Smooth muscle cell of trachea (primary cell): ENCODE results near the gene TAF7. TPM values are rescaled to one million over a fixed set of nuclear protein-coding genes. Genes with fewer than 3 reads are reported as not detected.

Source experiments
- total RNA-seq: library from RNA; depleted of rRNA; stranded (reverse); fragments of >200 nt; gene quantifications from 2 replicates; pipeline ENCODE4 v1.2.1, GENCODE V29; 2014

TAF7 gene, protein sequence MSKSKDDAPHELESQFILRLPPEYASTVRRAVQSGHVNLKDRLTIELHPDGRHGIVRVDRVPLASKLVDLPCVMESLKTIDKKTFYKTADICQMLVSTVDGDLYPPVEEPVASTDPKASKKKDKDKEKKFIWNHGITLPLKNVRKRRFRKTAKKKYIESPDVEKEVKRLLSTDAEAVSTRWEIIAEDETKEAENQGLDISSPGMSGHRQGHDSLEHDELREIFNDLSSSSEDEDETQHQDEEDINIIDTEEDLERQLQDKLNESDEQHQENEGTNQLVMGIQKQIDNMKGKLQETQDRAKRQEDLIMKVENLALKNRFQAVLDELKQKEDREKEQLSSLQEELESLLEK
- 70.8 and 74.8 TPM in 2 replicates for total RNA-seq

GRCh38 chr5:141320225-141321169 is at the start of gene TAF7:
TAF7 (minus strand) TSS chr5:141320784; CDS start chr5:141320044, 740 bp downstream.

GRCh38 chr5:141363952-141364660 is 43.5 kb upstream of the TAF7 start, which contains the start of gene PCDHGA5:
PCDHGA5 (plus strand) TSS chr5:141364162; CDS start chr5:141364331, 169 bp downstream.

GRCh38 chr5:141359790-141360426 is 39.3 kb upstream of the TAF7 start, which contains the start of gene PCDHGB2:
PCDHGB2 (plus strand) TSS chr5:141359994; CDS start chr5:141360136, 142 bp downstream.

DNA sequence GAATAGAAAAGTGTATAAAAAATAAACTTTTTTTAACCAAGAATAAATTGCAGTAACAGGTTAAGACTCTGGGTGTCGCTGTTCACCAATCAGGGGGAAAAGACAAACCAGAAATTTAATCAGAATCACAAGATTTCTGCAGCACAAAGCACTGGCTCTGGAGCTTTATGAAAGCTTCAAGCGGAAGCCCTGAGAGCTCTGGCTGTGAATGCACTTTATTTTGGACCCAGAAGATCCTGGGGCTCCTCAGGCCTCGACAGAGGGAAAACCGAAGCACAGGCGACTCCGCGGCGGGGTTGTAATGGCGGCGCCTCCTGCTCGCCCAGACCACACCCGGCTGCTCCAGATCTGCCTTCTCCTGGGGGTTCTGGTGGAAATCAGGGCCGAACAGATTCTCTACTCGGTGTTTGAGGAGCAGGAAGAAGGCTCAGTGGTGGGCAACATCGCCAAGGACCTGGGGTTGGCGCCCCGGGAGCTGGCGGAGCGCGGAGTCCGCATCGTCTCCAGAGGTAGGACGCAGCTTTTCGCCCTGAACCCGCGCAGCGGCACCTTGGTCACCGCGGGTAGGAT is 34.4 kb upstream of the TAF7 start, which contains the start of gene PCDHGA4:
Gene PCDHGA4, plus strand, starts transcription at position 122 of the 570 bp plus-strand sequence. Its CDS starts 87 bp downstream, at position 209.

GRCh38 chr5:141349917-141350619 is 29.5 kb upstream of the TAF7 start, which contains the start of gene PCDHGB1:
PCDHGB1 (plus strand) TSS chr5:141350099; CDS start chr5:141350261, 162 bp downstream.

DNA sequence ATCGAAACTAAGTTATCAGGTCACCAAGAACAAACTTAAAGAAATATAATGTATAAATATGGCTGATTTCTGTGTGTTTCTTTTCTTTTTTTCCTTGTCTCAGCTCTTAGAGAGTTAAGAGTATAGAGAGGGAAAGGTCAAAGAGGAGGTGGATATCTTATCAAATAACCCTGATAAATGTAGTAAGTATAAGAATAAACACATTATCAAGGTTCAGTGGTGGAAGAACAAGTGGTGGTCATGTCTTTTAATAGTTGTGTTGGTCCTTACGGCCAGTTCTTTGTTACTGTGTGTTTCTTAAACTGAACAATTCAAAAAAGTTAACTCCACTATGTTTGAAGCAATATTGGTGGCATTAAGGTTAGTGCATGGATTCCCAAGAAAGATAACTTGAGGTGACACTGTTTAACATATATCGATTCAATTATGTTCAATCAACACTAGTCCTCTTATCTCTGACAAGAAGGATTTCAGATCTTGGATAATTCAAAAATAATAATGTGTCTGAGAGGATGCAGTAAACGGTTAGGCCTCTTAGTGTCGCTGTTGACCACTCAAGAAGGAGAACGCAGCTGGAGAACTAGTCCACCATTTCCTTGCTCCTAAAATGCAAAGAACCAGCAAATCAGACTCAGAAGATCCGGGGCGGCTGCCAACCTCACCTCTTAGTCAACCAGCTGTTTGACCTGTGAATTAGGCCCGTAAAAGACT is 22.8 kb upstream of the TAF7 start, which contains the start of gene PCDHGA3:
Gene PCDHGA3, plus strand, starts transcription at position 588 of the 711 bp plus-strand sequence. CDS start 205 bp downstream, outside the sequence.

GRCh38 chr5:141338538-141339306 is 18.1 kb upstream of the TAF7 start, which contains the start of gene PCDHGA2:
PCDHGA2 (plus strand) TSS chr5:141338760.

DNA sequence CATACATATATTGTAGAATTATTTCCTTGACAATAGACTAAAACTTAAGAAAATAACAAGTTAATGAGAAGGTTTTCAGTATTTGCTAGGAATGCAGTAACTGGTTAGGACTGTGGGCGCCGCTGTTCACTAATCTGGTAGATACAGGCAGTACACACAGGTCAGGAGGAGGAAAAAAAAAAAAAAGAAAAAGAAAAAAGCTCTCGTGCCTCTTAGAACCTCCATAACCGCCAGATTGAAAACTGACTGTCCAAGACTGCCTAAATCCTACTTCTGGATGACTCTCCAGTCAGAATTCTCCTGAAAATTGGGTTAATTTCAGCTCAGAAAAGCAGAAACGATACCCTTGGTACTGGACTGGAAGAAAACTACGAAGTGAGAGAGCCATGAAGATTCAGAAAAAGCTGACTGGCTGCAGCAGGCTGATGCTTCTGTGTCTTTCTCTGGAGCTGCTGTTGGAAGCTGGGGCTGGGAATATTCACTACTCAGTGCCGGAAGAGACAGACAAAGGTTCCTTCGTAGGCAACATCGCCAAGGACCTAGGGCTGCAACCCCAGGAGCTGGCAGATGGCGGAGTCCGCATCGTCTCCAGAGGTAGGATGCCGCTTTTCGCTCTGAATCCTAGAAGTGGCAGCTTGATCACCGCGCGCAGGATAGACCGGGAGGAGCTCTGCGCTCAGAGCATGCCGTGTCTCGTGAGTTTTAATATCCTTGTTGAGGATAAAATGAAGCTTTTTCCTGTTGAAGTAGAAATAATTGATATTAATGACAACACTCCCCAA is 9.9 kb upstream of the TAF7 start, which contains the start of gene PCDHGA1:
Gene PCDHGA1, plus strand, starts transcription at position 216 of the 782 bp plus-strand sequence.

DNA sequence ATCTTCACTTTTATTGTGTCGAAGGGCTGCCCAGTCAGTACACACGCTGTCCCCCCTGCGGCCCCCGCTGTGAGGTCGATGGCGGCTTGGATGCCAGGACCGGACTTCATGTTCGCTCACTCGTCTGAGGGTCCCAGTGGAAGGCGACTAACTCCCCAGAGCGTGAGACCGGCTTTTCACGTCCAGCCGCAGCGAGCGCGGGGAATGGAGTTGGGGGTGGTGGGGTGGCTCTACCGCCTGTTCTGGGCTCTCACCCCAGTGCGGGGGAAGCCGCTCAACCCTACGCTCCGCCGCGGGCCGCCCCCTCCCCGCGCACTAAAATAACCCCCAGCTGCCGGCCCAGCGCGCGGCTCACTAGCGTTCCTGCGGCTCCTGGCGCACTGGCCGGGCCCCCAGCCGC is 16.8 kb downstream of the TAF7 start, which contains the start of gene SLC25A2:
Gene SLC25A2, minus strand, starts transcription at position 294 of the 400 bp plus-strand sequence. Its CDS starts 184 bp downstream, at position 110.

Other genes starting within 250 kb of the TAF7 start
- 0.58 and 3.0 TPM in 2 replicates for gene PCDHB2, start 226.2 kb downstream of the TAF7 start, total RNA-seq
- 0.29 and 0.50 TPM in 2 replicates for gene PCDHB3, start 220.3 kb downstream of the TAF7 start, total RNA-seq
- gene PCDHB4, start 199.0 kb downstream of the TAF7 start, total RNA-seq = 0.15 and 0.17 TPM in 2 replicates
- gene PCDHB5, start 185.6 kb downstream of the TAF7 start, total RNA-seq = 0.29 and 1.3 TPM in 2 replicates
- 0.33 TPM in 1 of 2 replicates, not detected in the other for gene PCDHB6, start 170.7 kb downstream of the TAF7 start, total RNA-seq
- gene PCDHB7, start 148.1 kb downstream of the TAF7 start, total RNA-seq = under 0.01 and 0.66 TPM in 2 replicates
- gene PCDHB8, start 143.0 kb downstream of the TAF7 start, total RNA-seq = 0.50 TPM in 1 of 2 replicates, not detected in the other
- 0.15 and 0.50 TPM in 2 replicates for gene PCDHB16, start 138.4 kb downstream of the TAF7 start, total RNA-seq
- under 0.01 and 0.17 TPM in 2 replicates for gene PCDHB9, start 133.6 kb downstream of the TAF7 start, total RNA-seq
- gene PCDHB10, start 128.4 kb downstream of the TAF7 start, total RNA-seq = 0.15 and 0.66 TPM in 2 replicates
- 0.50 TPM in 1 of 2 replicates, not detected in the other for gene PCDHB11, start 121.2 kb downstream of the TAF7 start, total RNA-seq
- 0.15 and 0.33 TPM in 2 replicates for gene PCDHB12, start 112.1 kb downstream of the TAF7 start, total RNA-seq
- gene PCDHB13, start 106.9 kb downstream of the TAF7 start, total RNA-seq = under 0.01 and 1.3 TPM in 2 replicates
- gene PCDHB14, start 97.4 kb downstream of the TAF7 start, total RNA-seq = 0.15 and 1.2 TPM in 2 replicates
- under 0.01 and 0.66 TPM in 2 replicates for gene PCDHB15, start 75.4 kb downstream of the TAF7 start, total RNA-seq
- gene SLC25A2, start 16.7 kb downstream of the TAF7 start, total RNA-seq = 0.50 and 1.0 TPM in 2 replicates
- 1.3 and 2.3 TPM in 2 replicates for gene PCDHGA1, start 9.7 kb upstream of the TAF7 start, total RNA-seq
- gene PCDHGA2, start 18.0 kb upstream of the TAF7 start, total RNA-seq = 3.3 and 6.6 TPM in 2 replicates
- 1.3 and 2.6 TPM in 2 replicates for gene PCDHGA3, start 23.0 kb upstream of the TAF7 start, total RNA-seq
- gene PCDHGB1, start 29.3 kb upstream of the TAF7 start, total RNA-seq = 4.4 and 4.5 TPM in 2 replicates
- 8.9 and 11.1 TPM in 2 replicates for gene PCDHGA4, start 34.2 kb upstream of the TAF7 start, total RNA-seq
- gene PCDHGB2, start 39.2 kb upstream of the TAF7 start, total RNA-seq = 5.1 TPM in 2 replicates
- 2.8 and 3.5 TPM in 2 replicates for gene PCDHGA5, start 43.4 kb upstream of the TAF7 start, total RNA-seq
- 7.1 and 9.4 TPM in 2 replicates for gene PCDHGB3, start 49.5 kb upstream of the TAF7 start, total RNA-seq
- 4.8 and 6.3 TPM in 2 replicates for gene PCDHGA6, start 53.1 kb upstream of the TAF7 start, total RNA-seq
- 5.4 and 8.4 TPM in 2 replicates for gene PCDHGA7, start 62.0 kb upstream of the TAF7 start, total RNA-seq
- 21.5 and 38.4 TPM in 2 replicates for gene PCDHGB4, start 66.9 kb upstream of the TAF7 start, total RNA-seq
- 3.9 and 5.6 TPM in 2 replicates for gene PCDHGA8, start 71.8 kb upstream of the TAF7 start, total RNA-seq
- gene PCDHGB5, start 77.2 kb upstream of the TAF7 start, total RNA-seq = 27.9 and 40.4 TPM in 2 replicates
- gene PCDHGA9, start 82.0 kb upstream of the TAF7 start, total RNA-seq = 7.4 and 8.0 TPM in 2 replicates
- gene PCDHGB6, start 87.2 kb upstream of the TAF7 start, total RNA-seq = 5.1 and 6.5 TPM in 2 replicates
- 13.8 and 14.7 TPM in 2 replicates for gene PCDHGA10, start 92.2 kb upstream of the TAF7 start, total RNA-seq
- gene PCDHGB7, start 96.9 kb upstream of the TAF7 start, total RNA-seq = 15.7 and 16.4 TPM in 2 replicates
- 23.0 and 26.9 TPM in 2 replicates for gene PCDHGA11, start 100.3 kb upstream of the TAF7 start, total RNA-seq
- 26.0 and 35.4 TPM in 2 replicates for gene PCDHGA12, start 109.7 kb upstream of the TAF7 start, total RNA-seq
- 94.1 and 137 TPM in 2 replicates for gene PCDHGC3, start 155.2 kb upstream of the TAF7 start, total RNA-seq
- 4.5 and 6.0 TPM in 2 replicates for gene PCDHGC4, start 164.2 kb upstream of the TAF7 start, total RNA-seq
- gene PCDHGC5, start 168.3 kb upstream of the TAF7 start, total RNA-seq = 7.9 and 8.1 TPM in 2 replicates